ENCODE data around the gene REM2.

DNA sequence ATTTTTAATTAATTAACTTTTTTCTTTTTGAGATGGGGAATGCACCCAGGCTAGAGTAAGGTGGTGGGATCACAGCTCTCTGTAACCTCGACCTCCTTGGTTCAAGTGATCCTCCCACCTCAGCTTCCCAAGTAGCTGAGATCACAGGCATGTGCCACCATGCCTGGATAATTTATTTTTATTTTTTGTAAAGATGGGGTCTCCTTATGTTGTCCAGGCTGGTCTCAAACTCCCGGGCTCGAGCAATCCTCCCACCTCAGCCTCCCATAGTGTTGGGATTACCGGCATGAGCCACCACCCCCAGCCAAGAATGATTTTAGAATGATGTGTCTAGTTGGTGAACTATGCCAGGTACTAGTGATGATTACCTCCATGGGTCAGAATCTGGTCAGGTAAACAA, 18.0 kb upstream of the REM2 start:
- no peak for TF ChIP-seq CTCF (conservative IDR thresholded peaks at IDR 0.05 in 1 of 2, IDR thresholded peaks at IDR 0.05 in 1 of 2; ENCODE audit: extremely low read depth in 1 of 2, insufficient read depth in 1 of 2, low read depth in 1 of 2, low read length in 2 of 2)
- TF ChIP-seq EZH2 (IDR thresholded peaks at IDR 0.05; ENCODE audit: borderline replicate concordance, low read length): no peak

Measured in mammary epithelial cell (primary cell).